Neural progenitor cell (in vitro differentiated cells): ENCODE results near the gene CAV1. TPM values are rescaled to one million over a fixed set of nuclear protein-coding genes. Genes with fewer than 3 reads are reported as not detected.

Experiments used
- DNase-seq: peaks from one replicate; pipeline ENCODE4 v3.0.0-alpha.2; 2016; ENCODE audit warnings: low spot score
- H2AFZ ChIP-seq: fragments of 200-600 bp; sonication (generic); replicated peaks from 2 replicates; pipeline ENCODE4 v1.6.1; 2016; ENCODE audit warnings: antibody characterized with exemption
- H3F3A ChIP-seq: fragments of 200-600 bp; sonication (generic); 2 replicates; pipeline ENCODE4 v1.6.1; 2016; ENCODE audit warnings: antibody characterized with exemption, low read depth
- H3K27ac ChIP-seq: fragments of 200-600 bp; sonication (generic); 2 replicates; pipeline ENCODE4 v1.5.1; 2016; ENCODE audit warnings: mild to moderate bottlenecking
- H3K27me3 ChIP-seq: fragments of 200-600 bp; sonication (generic); 2 replicates; pipeline ENCODE4 v1.6.1; 2016; ENCODE audit warnings: mild to moderate bottlenecking, moderate library complexity
- H3K36me3 ChIP-seq: fragments of 200-600 bp; sonication (generic); 2 replicates; pipeline ENCODE4 v1.5.1; 2016
- H3K4me1 ChIP-seq: fragments of 200-600 bp; sonication (generic); 2 replicates; pipeline ENCODE4 v1.6.1; 2016; ENCODE audit warnings: mixed run types
- H3K4me2 ChIP-seq: fragments of 200-600 bp; sonication (generic); 2 replicates; pipeline ENCODE4 v1.6.1; 2016
- H3K4me3 ChIP-seq: fragments of 200-600 bp; sonication (generic); 2 replicates; pipeline ENCODE4 v1.5.1; 2016
- H3K79me2 ChIP-seq: fragments of 200-600 bp; sonication (generic); 2 replicates; pipeline ENCODE4 v1.6.1; 2016; ENCODE audit warnings: low read depth
- H3K9ac ChIP-seq: fragments of 200-600 bp; sonication (generic); 2 replicates; pipeline ENCODE4 v1.6.1; 2016
- H3K9me3 ChIP-seq: fragments of 200-600 bp; sonication (generic); 2 replicates; pipeline ENCODE4 v1.5.1; 2016; ENCODE audit warnings: low read depth
- H4K20me1 ChIP-seq: fragments of 200-600 bp; sonication (generic); 2 replicates; pipeline ENCODE4 v1.6.1; 2016; ENCODE audit warnings: low read depth
- H3K27ac Mint-ChIP-seq: 3 replicates; pipeline ENCODE4 v1.8.0; 2021; ENCODE audit warnings: mixed read lengths
- H3K27me3 Mint-ChIP-seq: 2 replicates; pipeline ENCODE4 v1.8.0; 2022; ENCODE audit warnings: low read depth, mild to moderate bottlenecking, inconsistent platforms, moderate library complexity, mixed read lengths; ENCODE audit not compliant: insufficient read depth
- H3K36me3 Mint-ChIP-seq: 3 replicates; pipeline ENCODE4 v1.8.0; 2021; ENCODE audit warnings: mixed read lengths
- H3K4me1 Mint-ChIP-seq: 3 replicates; pipeline ENCODE4 v1.8.0; 2021; ENCODE audit warnings: mixed read lengths
- H3K4me3 Mint-ChIP-seq: 3 replicates; pipeline ENCODE4 v1.8.0; 2021; ENCODE audit warnings: mild to moderate bottlenecking, moderate library complexity, mixed read lengths
- H3K9me3 Mint-ChIP-seq: 3 replicates; pipeline ENCODE4 v1.8.0; 2020; ENCODE audit warnings: mixed read lengths
- EZH2 ChIP-seq: fragments of 200-600 bp; sonication (generic); IDR thresholded peaks from 2 replicates; pipeline ENCODE4 v1.6.1; 2017; ENCODE audit warnings: antibody characterized with exemption, mild to moderate bottlenecking, moderate library complexity
- EZH2phosphoT487 ChIP-seq: fragments of 200-600 bp; sonication (generic); IDR thresholded peaks from 2 replicates; pipeline ENCODE4 v1.6.1; 2017; ENCODE audit warnings: antibody characterized with exemption
- total RNA-seq: library from RNA; depleted of rRNA; stranded (reverse); fragments of >200 nt; gene quantifications from 2 replicates; pipeline ENCODE4 v1.2.3, GENCODE V29; 2015; ENCODE audit warnings: low replicate concordance
- TF ChIP-seq, protein P1 (sequence below): fragments of 200-600 bp; sonication (generic); IDR thresholded peaks from 2 replicates; pipeline ENCODE4 v1.5.1; 2017; ENCODE audit warnings: antibody characterized with exemption, mild to moderate bottlenecking

The CAV1 gene
- total RNA-seq, 1 donor from 2014 or later: 0.19 TPM

DNA sequence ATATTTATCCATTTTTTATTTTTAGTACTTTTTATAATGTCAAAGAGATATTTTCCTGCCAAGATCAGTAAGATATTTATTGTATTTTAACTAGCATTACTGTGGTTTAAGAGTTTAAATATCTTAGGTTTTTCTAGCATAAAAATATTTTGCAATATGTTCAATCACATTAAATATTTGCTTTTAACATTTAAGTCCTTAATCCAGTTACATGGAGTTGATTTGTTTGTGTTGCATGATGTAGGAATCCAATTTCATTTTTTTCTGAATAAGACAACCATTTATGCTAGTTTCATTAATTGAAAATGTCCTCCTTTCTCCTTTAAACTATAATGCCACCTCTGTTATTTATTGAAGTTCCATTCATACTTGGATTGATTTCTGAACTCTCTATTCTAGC lies 41.8 kb downstream of the CAV1 start:
- H3K9me3 ChIP-seq: no peaks in the 10 kb centered on the region
- H3K36me3 ChIP-seq: no peaks in the 10 kb centered on the region
- Mint-ChIP-seq H3K27me3 (no peaks in the 10 kb centered on the region), H3K4me3 (no peak overlapping the region), H3K27ac (no peak overlapping the region), H3K4me1 (no peaks in the 10 kb centered on the region), H3K9me3 (no peaks in the 10 kb centered on the region), H3K36me3 (no peaks in the 10 kb centered on the region)
- H3K27ac ChIP-seq: no peak overlapping the region
- no peak overlapping the region for H3K4me2 ChIP-seq
- no peaks in the 10 kb centered on the region for H3K79me2 ChIP-seq
- no peaks in the 10 kb centered on the region for H3K4me1 ChIP-seq
- no peak overlapping the region for H2AFZ ChIP-seq
- no peak overlapping the region for H3K9ac ChIP-seq
- no peak for DNase-seq
- no peaks in the 10 kb centered on the region for H4K20me1 ChIP-seq
- no peak overlapping the region for H3K4me3 ChIP-seq
- TF ChIP-seq EZH2phosphoT487: no peak
- TF ChIP-seq, protein P1, sequence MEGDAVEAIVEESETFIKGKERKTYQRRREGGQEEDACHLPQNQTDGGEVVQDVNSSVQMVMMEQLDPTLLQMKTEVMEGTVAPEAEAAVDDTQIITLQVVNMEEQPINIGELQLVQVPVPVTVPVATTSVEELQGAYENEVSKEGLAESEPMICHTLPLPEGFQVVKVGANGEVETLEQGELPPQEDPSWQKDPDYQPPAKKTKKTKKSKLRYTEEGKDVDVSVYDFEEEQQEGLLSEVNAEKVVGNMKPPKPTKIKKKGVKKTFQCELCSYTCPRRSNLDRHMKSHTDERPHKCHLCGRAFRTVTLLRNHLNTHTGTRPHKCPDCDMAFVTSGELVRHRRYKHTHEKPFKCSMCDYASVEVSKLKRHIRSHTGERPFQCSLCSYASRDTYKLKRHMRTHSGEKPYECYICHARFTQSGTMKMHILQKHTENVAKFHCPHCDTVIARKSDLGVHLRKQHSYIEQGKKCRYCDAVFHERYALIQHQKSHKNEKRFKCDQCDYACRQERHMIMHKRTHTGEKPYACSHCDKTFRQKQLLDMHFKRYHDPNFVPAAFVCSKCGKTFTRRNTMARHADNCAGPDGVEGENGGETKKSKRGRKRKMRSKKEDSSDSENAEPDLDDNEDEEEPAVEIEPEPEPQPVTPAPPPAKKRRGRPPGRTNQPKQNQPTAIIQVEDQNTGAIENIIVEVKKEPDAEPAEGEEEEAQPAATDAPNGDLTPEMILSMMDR: no peak
- TF ChIP-seq EZH2: no peak
- H3F3A ChIP-seq: no peaks in the 10 kb centered on the region
- H3K27me3 ChIP-seq: no peaks in the 10 kb centered on the region

DNA sequence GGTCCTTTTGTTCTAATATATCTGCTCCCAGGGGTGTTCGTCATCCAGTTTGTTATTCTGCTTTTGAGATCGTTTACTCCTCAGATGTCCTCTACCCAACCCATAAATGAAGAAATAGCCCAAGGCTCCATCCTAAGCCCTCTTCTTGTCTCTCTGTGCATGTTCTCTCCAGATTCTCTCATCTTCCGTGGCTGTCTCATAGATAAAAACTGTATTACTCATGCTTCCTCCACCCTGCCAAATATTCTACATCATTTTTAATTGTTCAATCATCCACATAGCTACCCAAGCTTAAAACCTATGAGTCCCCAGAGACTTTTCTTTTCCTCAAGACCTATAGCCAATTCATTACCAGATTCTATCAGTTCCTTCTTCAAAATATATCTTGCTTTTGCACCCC lies 44.9 kb downstream of the CAV1 start:
- no peak overlapping the region for H3K9ac ChIP-seq
- no peaks in the 10 kb centered on the region for H3F3A ChIP-seq
- no peaks in the 10 kb centered on the region for H3K4me1 ChIP-seq
- no peaks in the 10 kb centered on the region for H3K79me2 ChIP-seq
- TF ChIP-seq EZH2phosphoT487 (no peak), EZH2 (no peak)
- TF ChIP-seq, protein P1: no peak
- no peaks in the 10 kb centered on the region for H3K27me3 ChIP-seq
- no peak for DNase-seq
- Mint-ChIP-seq H3K4me3 (no peak overlapping the region), H3K36me3 (no peaks in the 10 kb centered on the region), H3K27ac (no peak overlapping the region), H3K27me3 (no peaks in the 10 kb centered on the region), H3K9me3 (no peaks in the 10 kb centered on the region), H3K4me1 (peaks cover 8% of the 10 kb centered on the region)
- H2AFZ ChIP-seq: no peak overlapping the region
- H3K9me3 ChIP-seq: no peaks in the 10 kb centered on the region
- no peak overlapping the region for H3K27ac ChIP-seq
- no peaks in the 10 kb centered on the region for H4K20me1 ChIP-seq
- H3K4me3 ChIP-seq: no peak overlapping the region
- H3K4me2 ChIP-seq: no peak overlapping the region
- H3K36me3 ChIP-seq: no peaks in the 10 kb centered on the region

- Histone ChIP-seq H3K9me3 (no peaks in the 10 kb centered on the region), H3K9ac (no peak overlapping the region), H3K4me1 (no peaks in the 10 kb centered on the region), H3K4me2 (no peak overlapping the region), H3F3A (no peaks in the 10 kb centered on the region), H3K27me3 (no peaks in the 10 kb centered on the region), H4K20me1 (no peaks in the 10 kb centered on the region), H3K4me3 (no peak overlapping the region), H3K79me2 (no peaks in the 10 kb centered on the region), H2AFZ (no peak overlapping the region), H3K27ac (no peak overlapping the region), H3K36me3 (no peaks in the 10 kb centered on the region)
- Mint-ChIP-seq H3K36me3 (no peaks in the 10 kb centered on the region), H3K4me3 (no peak overlapping the region), H3K27me3 (no peaks in the 10 kb centered on the region), H3K4me1 (peaks cover 8% of the 10 kb centered on the region), H3K9me3 (no peaks in the 10 kb centered on the region), H3K27ac (no peak overlapping the region)
- TF ChIP-seq EZH2phosphoT487 (no peak), EZH2 (no peak)
- TF ChIP-seq, protein P1: no peak
- no peak for DNase-seq
These were observed 45.5 kb downstream of the CAV1 start for GRCh38 chr7:116570306-116570705.
